Caki2 (cell line): ENCODE measurements around the gene SCP2. TPM values are rescaled to one million over a fixed set of nuclear protein-coding genes. Genes with fewer than 3 reads are reported as not detected.

Source experiments
- DNase-seq: peaks from one replicate; pipeline ENCODE4 v3.0.0-alpha.2; 2015; ENCODE audit warnings: low read depth
- in situ Hi-C: cut with HindIII; loops from 2 replicates; pipeline ENCODE4 v1.10.0; 2016; ENCODE audit warnings: low sequenced_read_pairs, low pct_unique_long_range_greater_than_20kb, mixed read lengths
- total RNA-seq: library from RNA; depleted of rRNA; stranded (reverse); fragments of >200 nt; shearing (Covaris generic); gene quantifications from 2 replicates; pipeline ENCODE4 v1.2.3, GENCODE V29; 2014; ENCODE audit warnings: low replicate concordance

Gene SCP2
- total RNA-seq, 1 experiment from 2014 or later = 54.2 TPM

DNA sequence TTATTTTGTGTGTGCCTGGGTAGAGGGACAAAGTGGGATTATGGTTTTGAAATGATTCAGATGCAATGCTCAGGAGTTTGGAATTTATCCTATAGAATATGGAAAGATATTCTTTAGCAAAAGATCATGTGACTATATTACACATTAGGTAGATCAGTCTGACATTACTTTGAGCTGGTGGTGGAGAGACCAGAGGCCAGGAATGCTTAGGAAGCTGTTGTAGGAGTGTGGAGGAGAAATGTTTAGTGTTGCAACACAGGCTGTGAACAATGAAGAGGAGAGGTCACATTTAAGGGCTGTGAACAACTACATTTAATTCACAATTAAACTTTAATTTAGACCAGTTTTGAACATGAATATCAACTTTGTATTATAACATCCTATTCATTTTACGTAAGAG lies 89.6 kb downstream of the SCP2 start:
- in situ Hi-C loops = no loop called here
- no peak for DNase-seq

DNA sequence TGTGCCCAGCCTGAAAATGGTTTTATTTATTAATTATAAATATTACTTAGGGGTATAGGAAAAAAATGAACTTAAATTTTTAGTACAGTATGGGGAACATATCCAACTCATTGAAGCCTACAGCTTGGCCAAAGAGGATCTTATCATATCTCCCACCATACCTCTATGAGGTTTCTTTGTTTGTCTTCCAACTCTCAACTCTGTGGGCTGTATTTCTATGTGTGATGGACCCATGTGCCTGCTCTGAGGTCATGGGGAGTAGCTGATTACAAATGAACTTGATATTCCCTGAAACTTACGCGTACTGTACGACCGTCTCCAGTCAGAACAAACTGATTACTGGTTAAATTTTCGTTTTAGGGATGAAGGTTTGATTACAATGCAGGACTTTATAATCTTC lies 93.5 kb downstream of the SCP2 start:
- DNase-seq = no peak
- in situ Hi-C loops = no loop called here

DNA sequence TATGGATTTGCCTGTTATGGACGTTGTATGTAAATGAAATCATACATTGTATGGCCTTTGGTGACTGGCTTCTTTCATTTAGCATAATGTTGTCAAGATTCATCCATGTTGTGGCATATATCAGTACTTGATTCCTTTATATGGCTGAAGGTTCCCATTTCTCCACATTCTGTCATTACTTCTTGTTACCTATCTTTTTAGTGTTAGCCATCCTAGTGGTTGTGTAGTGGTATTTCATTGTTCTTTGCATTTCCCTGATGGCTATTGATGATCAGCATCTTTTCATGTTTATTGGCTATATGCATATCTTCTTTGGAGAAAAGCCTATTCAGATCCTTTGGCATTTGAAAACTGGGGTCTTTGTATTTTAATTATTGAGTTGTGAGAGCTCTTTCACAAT lies 95.1 kb downstream of the SCP2 start:
- in situ Hi-C loops = no loop called here
- DNase-seq = no peak

DNA sequence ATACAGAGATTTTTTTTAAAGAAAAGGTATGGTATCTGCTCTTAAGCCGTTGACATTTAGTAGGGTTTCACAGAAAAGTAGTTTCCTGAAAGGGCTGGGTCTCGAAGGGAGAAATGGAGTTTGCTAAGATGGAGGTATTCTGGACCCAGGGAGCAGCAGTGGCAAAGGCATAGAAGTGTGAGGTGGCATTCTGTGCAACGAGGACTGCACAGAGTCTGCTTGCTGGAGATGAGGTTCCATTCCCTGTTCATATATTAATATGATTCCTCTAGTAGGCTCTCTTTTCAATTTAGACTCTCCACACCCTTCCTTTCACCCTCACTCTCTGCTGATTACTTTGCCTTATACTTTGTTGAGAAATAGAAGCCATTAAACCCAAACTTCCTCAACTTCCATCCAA lies 96.5 kb downstream of the SCP2 start:
- no peak for DNase-seq
- in situ Hi-C loops = no loop called here

DNA sequence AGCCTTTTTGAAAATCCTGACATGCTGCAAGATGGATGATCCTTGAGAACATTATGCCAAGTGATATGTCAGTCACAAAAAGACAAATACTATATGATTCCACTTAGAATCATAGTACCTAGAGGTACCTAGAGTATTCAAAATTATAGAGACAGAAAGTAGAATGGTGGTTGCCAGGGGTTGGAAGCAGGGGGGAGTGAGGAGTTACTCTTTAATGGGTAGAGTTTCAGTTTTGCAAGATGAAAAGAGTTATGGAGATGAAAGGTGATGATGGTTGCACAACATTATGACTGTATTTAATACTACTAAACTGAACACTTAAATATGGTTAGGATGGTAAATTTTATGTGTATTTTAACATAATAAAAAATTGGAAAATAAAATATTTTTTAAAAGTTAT lies 97.0 kb downstream of the SCP2 start:
- in situ Hi-C loops = no loop called here
- no peak for DNase-seq

DNA sequence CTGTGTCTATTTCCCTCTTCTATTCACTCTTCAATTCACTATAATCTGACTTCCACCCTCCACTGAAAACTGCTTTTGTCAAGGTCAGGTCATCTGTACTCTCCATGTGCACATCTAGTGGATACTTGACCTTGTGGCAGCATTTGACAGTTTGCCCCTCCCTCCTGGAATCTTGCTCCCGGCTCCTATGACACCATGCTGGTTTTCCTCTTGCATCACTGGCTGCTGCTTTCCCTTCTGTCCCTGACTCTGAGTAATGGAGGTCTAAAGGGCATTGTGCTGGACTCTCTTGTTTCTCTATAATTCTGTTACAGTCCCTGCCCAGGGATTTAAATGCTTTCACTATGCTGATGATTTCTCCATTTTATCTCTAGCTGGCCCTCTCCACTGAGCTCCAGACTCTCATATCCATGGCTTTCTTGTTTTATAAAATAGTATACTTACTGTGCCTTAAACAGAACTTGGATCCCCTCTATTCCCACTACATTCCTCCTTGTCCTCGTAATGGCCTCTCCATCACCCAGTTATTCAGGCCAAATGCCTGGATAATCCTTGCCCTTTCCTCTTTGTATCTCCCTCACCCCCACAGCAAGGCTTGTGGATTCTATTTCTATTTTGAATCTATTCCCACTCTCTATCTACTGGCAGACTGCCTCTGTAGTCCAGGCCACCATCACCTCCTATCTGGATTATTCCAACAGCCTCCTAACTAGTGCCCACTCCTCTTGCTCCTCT lies 98.1 kb downstream of the SCP2 start:
- DNase-seq = peak; percentile 79
- in situ Hi-C loops = no loop called here

DNA sequence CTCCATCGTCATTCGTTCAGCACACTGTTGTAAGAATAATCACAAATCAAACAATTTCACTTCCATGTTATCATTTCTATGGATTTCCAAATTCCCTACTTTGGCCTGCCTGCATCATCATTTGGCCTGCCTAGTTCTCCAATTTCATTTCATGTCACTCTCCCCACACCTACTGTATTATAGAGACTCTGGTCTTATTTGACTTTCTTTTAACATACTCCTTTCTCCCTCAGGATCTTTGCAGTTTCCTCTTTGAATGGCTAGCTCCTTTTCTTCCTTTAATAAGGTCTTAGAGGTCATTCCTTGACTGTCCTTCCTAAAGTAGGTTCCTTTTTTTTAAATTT lies 98.7 kb downstream of the SCP2 start:
- DNase-seq = no peak
- in situ Hi-C loops = no loop called here

DNA sequence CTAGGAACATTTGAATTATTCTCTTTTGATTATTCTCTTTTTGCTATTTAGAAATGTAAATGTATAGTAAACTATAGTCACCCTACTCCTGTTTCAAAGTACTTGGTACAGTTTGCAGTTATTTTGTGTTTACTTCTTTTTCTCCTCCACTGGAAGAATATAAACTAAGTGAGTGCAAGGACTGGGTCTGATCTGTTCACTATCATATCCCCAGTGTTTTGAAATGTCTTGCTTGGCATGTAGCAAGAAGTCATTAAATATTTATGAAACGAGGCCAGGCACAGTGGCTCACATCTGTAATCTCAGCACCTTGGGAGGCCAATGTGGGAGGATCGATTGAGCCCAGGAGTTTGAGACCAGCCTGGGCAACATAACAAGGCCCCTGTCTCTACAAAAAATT lies 99.2 kb downstream of the SCP2 start:
- in situ Hi-C loops = no loop called here
- no peak for DNase-seq

DNA sequence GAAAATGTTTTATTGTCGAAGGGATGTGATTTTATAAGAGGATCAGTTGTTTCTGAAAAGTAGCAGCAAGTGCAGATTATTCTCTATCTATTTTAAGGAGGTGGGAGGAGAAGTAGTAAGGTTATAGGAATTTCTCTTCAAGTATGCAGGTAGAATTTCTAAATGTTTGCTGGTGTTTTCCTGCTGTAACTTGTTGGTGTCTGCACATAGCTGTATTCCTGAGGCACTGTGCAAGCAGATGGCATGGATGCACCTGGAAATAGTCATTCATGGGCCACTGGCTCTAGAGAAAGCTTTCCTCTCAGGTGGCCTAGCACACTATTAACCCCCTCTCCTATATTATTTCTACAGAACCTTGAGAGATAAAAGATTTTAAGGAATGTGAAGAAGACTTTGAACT lies 104.7 kb downstream of the SCP2 start:
- in situ Hi-C loops = no loop called here
- no peak for DNase-seq

DNA sequence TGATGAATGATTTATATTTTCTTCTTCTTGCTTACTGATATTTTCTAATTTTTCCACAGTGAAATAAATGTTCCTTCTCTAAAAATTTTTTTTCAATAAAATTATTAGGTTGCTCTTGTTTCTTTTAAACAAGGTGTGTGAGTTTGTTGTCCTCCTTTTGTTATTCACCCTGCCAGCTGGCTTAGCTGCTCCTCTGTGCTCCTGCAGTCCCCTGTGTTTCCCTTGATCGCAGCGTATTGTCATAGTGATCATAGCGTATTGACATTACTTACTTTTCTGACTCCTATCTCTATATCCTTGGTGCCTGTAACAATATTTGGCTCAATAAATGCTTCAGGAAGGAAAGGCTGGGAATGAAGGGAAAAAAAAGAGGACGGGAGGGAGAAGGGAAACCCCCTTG lies 110.1 kb downstream of the SCP2 start:
- no peak for DNase-seq
- in situ Hi-C loops = no loop called here

DNA sequence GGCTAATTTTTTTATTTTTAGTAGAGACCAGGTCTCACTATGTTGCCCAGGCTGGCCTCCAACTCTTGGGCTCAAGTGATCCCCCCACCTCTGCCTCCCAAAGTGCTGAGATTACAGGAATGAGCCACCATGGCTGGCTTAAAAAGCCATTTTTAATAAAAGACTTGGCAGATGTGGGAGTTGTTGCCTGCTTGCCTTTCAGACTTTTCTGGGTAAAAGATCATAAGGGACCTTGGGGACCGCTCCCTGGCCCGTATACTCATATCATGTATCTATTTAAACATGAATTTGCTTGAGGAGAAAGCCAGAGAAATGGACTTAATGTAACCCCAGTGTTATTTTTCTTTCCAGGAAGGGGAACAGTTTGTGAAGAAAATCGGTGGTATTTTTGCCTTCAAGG lies 111.5 kb downstream of the SCP2 start:
- no peak for DNase-seq
- in situ Hi-C loops = no loop called here

DNA sequence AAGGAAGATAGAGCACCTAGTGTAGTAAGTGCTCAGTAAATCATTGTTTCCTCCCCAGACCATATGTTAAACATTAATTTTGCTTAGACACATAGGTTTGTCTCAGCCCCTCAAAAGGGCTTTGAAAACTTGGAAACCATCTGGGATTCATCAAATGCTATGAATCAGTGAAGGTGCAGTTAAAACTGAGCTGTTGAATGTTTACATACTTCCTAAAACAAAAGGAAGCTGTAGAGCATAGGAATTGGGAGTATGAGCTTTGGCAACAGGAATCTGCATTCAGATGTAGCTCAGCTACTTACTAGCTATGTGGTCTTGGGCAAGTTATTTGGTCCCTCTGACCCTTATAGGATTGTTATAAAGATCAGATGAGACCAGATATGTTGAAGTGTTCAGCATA lies 116.2 kb downstream of the SCP2 start:
- DNase-seq = no peak
- in situ Hi-C loops = no loop called here

DNA sequence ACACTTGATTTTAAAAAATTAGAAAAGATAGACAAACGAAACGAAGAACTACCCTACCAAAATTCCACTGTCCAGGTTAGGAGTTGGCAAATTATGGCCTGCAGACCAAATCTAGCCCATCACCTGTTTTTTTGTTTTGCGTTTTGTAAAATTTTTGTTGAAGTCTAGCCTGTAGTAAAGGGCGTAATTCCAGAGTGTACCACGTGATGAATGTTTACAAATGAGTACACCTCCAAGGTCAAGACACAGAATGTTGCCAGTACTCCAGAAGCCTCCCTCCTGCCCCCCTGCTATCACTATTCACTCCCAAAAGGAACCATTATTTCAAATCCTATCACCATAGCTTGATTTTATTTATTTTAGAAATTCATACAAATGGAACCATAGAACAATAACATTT lies 117.8 kb downstream of the SCP2 start:
- in situ Hi-C loops = no loop called here
- no peak for DNase-seq

DNA sequence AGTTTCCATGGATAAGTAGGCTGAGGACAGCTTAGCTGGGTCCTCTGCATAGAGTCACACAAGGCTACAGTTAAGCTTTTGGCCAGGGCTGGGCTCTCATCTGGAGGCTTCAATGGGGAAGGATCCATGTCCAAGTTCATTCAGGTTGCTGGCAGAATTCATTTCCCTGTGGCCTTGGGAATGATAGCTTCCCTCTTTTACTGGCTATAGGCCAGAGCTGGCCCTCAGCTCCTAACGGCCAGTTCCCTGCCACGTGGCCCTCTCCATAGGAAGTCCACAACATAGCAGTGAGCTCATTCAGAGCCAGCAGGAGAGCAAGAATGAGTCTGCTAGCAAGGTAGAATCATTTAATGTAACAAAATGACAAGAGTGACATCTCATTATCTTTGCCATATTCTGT lies 119.9 kb downstream of the SCP2 start:
- DNase-seq = no peak
- in situ Hi-C loops = no loop called here

DNA sequence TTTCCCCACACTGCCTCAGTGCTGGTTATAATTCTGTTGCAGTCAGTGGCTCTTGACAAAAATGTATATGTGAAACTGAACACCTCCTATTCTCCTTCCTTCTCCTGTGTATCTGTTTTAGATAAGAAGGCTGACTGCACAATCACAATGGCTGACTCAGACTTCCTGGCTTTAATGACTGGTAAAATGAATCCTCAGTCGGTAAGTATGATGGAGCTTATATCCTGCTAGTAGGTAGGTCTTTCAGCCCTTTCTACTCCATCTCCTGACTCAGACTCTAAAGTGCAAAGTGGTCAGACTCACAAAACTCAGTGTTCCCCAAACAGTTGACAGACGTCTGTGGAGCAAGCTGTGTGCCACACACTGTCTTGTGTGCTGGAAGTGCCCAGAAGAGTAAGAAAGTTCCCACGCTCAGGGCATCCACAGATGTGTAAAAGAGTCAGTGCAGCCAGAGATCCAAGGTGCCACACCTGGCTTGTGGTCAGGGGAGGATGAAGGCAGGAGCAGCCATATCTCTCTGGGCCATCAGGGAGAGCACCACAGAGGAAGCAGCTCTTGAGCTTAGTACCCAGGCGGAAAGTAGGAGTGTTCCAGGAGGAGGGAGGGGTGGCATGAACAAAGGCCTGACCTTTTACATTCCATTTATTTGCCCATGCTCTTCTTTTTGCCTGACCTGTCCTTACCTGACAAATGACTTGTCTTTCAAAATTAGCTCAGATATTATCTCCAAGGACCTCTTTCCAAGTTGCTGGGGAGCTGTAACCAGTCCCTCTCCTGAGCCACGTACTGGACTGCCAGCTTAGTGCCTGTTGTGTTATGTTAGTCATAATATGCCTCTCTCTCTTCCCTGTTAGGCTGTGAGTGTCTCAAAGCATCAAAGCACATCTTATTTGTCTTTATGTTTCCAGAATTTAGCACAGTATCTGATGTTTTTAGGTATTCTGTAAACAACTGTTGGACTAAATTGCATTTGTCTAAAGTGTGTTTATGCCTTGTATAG lies 121.0 kb downstream of the SCP2 start:
- in situ Hi-C loops = no loop called here
- DNase-seq = peak; percentile 52

DNA sequence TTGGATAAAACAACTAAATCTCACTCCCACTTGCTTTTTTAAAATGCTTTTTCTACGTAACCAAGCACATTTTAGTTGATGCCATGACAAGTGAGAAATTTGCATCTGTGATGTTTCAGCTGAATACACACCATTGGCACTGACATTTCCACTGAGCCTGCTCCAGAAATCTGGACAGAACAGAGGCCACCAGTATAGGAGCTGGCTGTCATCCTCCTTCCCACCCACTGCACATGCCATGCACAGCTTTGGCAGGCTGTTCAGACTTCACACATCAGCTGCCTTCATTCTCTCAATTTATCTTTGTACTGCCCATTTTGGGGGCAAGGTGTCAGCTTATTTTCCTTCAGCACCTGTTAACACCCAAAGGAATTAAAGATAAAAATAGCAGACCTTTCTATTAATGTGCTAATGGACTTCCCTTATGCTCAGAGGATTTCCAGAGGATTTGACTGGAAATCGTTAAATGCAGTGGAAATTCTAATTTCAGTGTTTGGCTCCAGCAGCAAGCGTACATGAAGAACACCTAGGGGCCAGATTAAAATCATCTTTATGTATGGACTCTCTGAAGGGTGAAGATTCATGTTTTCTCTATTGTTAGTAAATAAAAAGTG lies 122.0 kb downstream of the SCP2 start:
- in situ Hi-C loops = no loop called here
- no peak for DNase-seq

DNA sequence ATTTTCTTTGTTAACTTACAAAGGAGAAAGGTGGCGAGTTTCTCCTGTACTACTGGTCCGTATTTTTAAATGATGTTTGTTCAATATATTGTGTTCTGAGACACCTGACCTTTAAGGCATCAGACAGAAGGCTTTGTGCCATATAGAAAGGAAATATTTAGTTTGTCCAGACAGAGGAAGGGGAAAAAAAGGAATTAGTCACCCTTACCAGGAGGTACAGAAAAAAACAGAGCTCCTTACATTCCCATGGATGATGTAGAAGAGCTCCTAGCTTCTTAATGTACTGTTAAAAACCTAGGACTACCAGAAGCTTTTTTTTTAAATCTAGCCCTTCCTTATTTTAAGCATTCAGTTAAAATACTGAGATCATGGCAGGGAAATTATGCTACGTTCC lies 122.5 kb downstream of the SCP2 start:
- in situ Hi-C loops = no loop called here
- no peak for DNase-seq

DNA sequence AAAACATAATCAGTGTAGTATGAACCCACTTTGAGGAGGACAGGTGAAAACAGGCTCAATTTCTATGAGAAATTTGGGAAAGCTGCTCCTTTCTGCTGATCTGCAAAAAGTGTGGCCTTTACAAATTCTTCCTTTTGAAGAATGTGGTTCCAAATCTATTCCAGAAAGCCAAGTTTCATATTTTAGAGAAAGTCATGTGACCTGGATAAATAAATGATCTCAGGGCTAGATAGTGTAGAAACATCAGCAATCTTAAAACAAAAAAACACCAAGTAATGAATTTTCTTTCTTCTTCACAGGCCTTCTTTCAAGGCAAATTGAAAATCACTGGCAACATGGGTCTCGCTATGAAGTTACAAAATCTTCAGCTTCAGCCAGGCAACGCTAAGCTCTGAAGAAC lies 123.2 kb downstream of the SCP2 start:
- in situ Hi-C loops = no loop called here
- no peak for DNase-seq

DNA sequence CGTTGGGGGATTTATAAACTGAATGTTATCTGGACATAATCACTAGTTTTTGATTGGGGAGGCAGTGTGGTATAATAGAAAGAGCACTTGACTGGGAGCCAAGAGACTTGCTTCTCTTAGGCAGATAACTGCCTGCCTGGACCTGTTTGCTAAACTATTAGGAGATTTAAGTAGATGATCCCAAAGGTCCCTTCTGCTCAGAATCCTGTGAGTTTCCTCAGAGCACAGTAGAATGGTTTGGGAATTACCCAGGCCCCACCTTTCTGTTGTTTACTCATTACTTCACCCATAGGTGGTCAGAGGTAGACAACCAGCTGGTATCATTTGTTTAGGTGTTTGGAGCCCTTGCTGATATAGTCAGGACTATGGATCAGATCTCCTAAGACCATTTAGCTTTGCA lies 124.6 kb downstream of the SCP2 start:
- in situ Hi-C loops = no loop called here
- no peak for DNase-seq
